Measurements from ENCODE around the gene LZTS2.
"Not testable (repeated sequence)": the region's sequence is repeated elsewhere in the genome, so short reads cannot be mapped to it uniquely, and the experiment has no call there.

The LZTS2 gene

GRCh38 chr10:100969187-100970075 is 30.2 kb upstream of the LZTS2 start, which contains the start of gene SEMA4G:
Gene SEMA4G (plus strand): TSS chr10:100969504. CDS start chr10:100972913, 3,409 bp downstream.
- peaks cover 29 to 35% of the 10 kb centered on the region in 2 donors for H3K4me1 ChIP-seq (ENCODE audit: control insufficient read depth in 1 of 2, insufficient read depth in 2 of 2, low read length in 2 of 2)
- peaks cover 16 to 34% of the 10 kb centered on the region in 2 donors for H3K36me3 ChIP-seq (ENCODE audit: control insufficient read depth in 1 of 2, insufficient read depth in 2 of 2, low read length in 2 of 2)
- H3K27ac ChIP-seq (ENCODE audit: low read depth, low read length) = peak within 1 kb of the TSS; percentile 69
- H3K9me3 ChIP-seq (ENCODE audit: control insufficient read depth in 1 of 2, low read length in 2 of 2) = no peaks in the 10 kb centered on the region
- peak within 1 kb of the TSS; percentile 82 to 89 for H3K9ac ChIP-seq (ENCODE audit: low read depth in 1 of 2, low read length in 2 of 2)
- H3K27me3 ChIP-seq (ENCODE audit: control insufficient read depth in 1 of 2, insufficient read depth in 2 of 2, low read length in 2 of 2) = no peaks in the 10 kb centered on the region
- H3K4me3 ChIP-seq (ENCODE audit: low read depth in 1 of 2, low read length in 2 of 2) = peak within 1 kb of the TSS; percentile 79 to 84

- Histone ChIP-seq H3K9me3 (ENCODE audit: control insufficient read depth in 1 of 2, low read length in 2 of 2) (no peaks in the 10 kb centered on the region), H3K27ac (ENCODE audit: low read depth, low read length) (peak overlapping the region; percentile 69), H3K4me1 (ENCODE audit: control insufficient read depth in 1 of 2, insufficient read depth in 2 of 2, low read length in 2 of 2) (peaks cover 29 to 35% of the 10 kb centered on the region in 2 donors), H3K4me3 (ENCODE audit: low read depth in 1 of 2, low read length in 2 of 2) (peak overlapping the region; percentile 79 to 84), H3K27me3 (ENCODE audit: control insufficient read depth in 1 of 2, insufficient read depth in 2 of 2, low read length in 2 of 2) (no peaks in the 10 kb centered on the region), H3K36me3 (ENCODE audit: control insufficient read depth in 1 of 2, insufficient read depth in 2 of 2, low read length in 2 of 2) (peaks cover 16 to 35% of the 10 kb centered on the region in 2 donors), H3K9ac (ENCODE audit: low read depth in 1 of 2, low read length in 2 of 2) (peak overlapping the region; percentile 82 to 89)
Observed at GRCh38 chr10:100970076-100970913, 29.3 kb upstream of the LZTS2 start.

GRCh38 chr10:100970914-100971811 is 28.4 kb upstream of the LZTS2 start:
- no peaks in the 10 kb centered on the region for H3K27me3 ChIP-seq (ENCODE audit: control insufficient read depth in 1 of 2, insufficient read depth in 2 of 2, low read length in 2 of 2)
- H3K4me3 ChIP-seq (ENCODE audit: low read depth in 1 of 2, low read length in 2 of 2) = peak overlapping the region; percentile 79 to 84
- peaks cover 29 to 35% of the 10 kb centered on the region in 2 donors for H3K4me1 ChIP-seq (ENCODE audit: control insufficient read depth in 1 of 2, insufficient read depth in 2 of 2, low read length in 2 of 2)
- H3K9me3 ChIP-seq (ENCODE audit: control insufficient read depth in 1 of 2, low read length in 2 of 2) = no peaks in the 10 kb centered on the region
- peak overlapping the region; percentile 3 to 36 for H3K9ac ChIP-seq (ENCODE audit: low read depth in 1 of 2, low read length in 2 of 2)
- peaks cover 16 to 33% of the 10 kb centered on the region in 2 donors for H3K36me3 ChIP-seq (ENCODE audit: control insufficient read depth in 1 of 2, insufficient read depth in 2 of 2, low read length in 2 of 2)
- H3K27ac ChIP-seq (ENCODE audit: low read depth, low read length) = peak overlapping the region; percentile 28

GRCh38 chr10:100972115-100972903 is 27.3 kb upstream of the LZTS2 start:
- no peak overlapping the region for H3K27ac ChIP-seq (ENCODE audit: low read depth, low read length)
- H3K4me1 ChIP-seq (ENCODE audit: control insufficient read depth in 1 of 2, insufficient read depth in 2 of 2, low read length in 2 of 2) = peaks cover 29 to 35% of the 10 kb centered on the region in 2 donors
- H3K27me3 ChIP-seq (ENCODE audit: control insufficient read depth in 1 of 2, insufficient read depth in 2 of 2, low read length in 2 of 2) = no peaks in the 10 kb centered on the region
- H3K4me3 ChIP-seq (ENCODE audit: low read depth in 1 of 2, low read length in 2 of 2) = peak overlapping the region; percentile 79 to 84
- peaks cover 17 to 38% of the 10 kb centered on the region in 2 donors for H3K36me3 ChIP-seq (ENCODE audit: control insufficient read depth in 1 of 2, insufficient read depth in 2 of 2, low read length in 2 of 2)
- peak overlapping the region; percentile 3 to 36 for H3K9ac ChIP-seq (ENCODE audit: low read depth in 1 of 2, low read length in 2 of 2)
- no peaks in the 10 kb centered on the region for H3K9me3 ChIP-seq (ENCODE audit: control insufficient read depth in 1 of 2, low read length in 2 of 2)

GRCh38 chr10:100972904-100973535 is 26.6 kb upstream of the LZTS2 start:
- Histone ChIP-seq H3K9me3 (ENCODE audit: control insufficient read depth in 1 of 2, low read length in 2 of 2) (no peaks in the 10 kb centered on the region), H3K4me1 (ENCODE audit: control insufficient read depth in 1 of 2, insufficient read depth in 2 of 2, low read length in 2 of 2) (peaks cover 27 to 35% of the 10 kb centered on the region in 2 donors), H3K27ac (ENCODE audit: low read depth, low read length) (no peak overlapping the region), H3K27me3 (ENCODE audit: control insufficient read depth in 1 of 2, insufficient read depth in 2 of 2, low read length in 2 of 2) (no peaks in the 10 kb centered on the region), H3K4me3 (ENCODE audit: low read depth in 1 of 2, low read length in 2 of 2) (no peak overlapping the region), H3K9ac (ENCODE audit: low read depth in 1 of 2, low read length in 2 of 2) (no peak overlapping the region), H3K36me3 (ENCODE audit: control insufficient read depth in 1 of 2, insufficient read depth in 2 of 2, low read length in 2 of 2) (peaks cover 17 to 45% of the 10 kb centered on the region in 2 donors)

GRCh38 chr10:100975397-100975796 is 24.2 kb upstream of the LZTS2 start:
- not testable (repeated sequence) for H3K4me3 ChIP-seq (ENCODE audit: low read depth in 1 of 2, low read length in 2 of 2); H3K27me3 ChIP-seq (ENCODE audit: control insufficient read depth in 1 of 2, insufficient read depth in 2 of 2, low read length in 2 of 2); H3K9ac ChIP-seq (ENCODE audit: low read depth in 1 of 2, low read length in 2 of 2); H3K9me3 ChIP-seq (ENCODE audit: control insufficient read depth in 1 of 2, low read length in 2 of 2); H3K27ac ChIP-seq (ENCODE audit: low read depth, low read length)
- peaks cover 17 to 21% of the 10 kb centered on the region in 2 donors for H3K4me1 ChIP-seq (ENCODE audit: control insufficient read depth in 1 of 2, insufficient read depth in 2 of 2, low read length in 2 of 2)
- H3K36me3 ChIP-seq (ENCODE audit: control insufficient read depth in 1 of 2, insufficient read depth in 2 of 2, low read length in 2 of 2) = peaks cover 26 to 68% of the 10 kb centered on the region in 2 donors

GRCh38 chr10:100976906-100977305 is 22.7 kb upstream of the LZTS2 start:
- peaks cover 10 to 14% of the 10 kb centered on the region in 2 donors for H3K4me1 ChIP-seq (ENCODE audit: control insufficient read depth in 1 of 2, insufficient read depth in 2 of 2, low read length in 2 of 2)
- H3K9ac ChIP-seq (ENCODE audit: low read depth in 1 of 2, low read length in 2 of 2) = no peak overlapping the region
- H3K4me3 ChIP-seq (ENCODE audit: low read depth in 1 of 2, low read length in 2 of 2) = no peak overlapping the region
- no peak overlapping the region for H3K27ac ChIP-seq (ENCODE audit: low read depth, low read length)
- H3K27me3 ChIP-seq (ENCODE audit: control insufficient read depth in 1 of 2, insufficient read depth in 2 of 2, low read length in 2 of 2) = no peaks in the 10 kb centered on the region
- H3K36me3 ChIP-seq (ENCODE audit: control insufficient read depth in 1 of 2, insufficient read depth in 2 of 2, low read length in 2 of 2) = peaks cover 37 to 82% of the 10 kb centered on the region in 2 donors
- H3K9me3 ChIP-seq (ENCODE audit: control insufficient read depth in 1 of 2, low read length in 2 of 2) = no peaks in the 10 kb centered on the region

- peaks cover 37 to 86% of the 10 kb centered on the region in 2 donors for H3K36me3 ChIP-seq (ENCODE audit: control insufficient read depth in 1 of 2, insufficient read depth in 2 of 2, low read length in 2 of 2)
- H3K4me1 ChIP-seq (ENCODE audit: control insufficient read depth in 1 of 2, insufficient read depth in 2 of 2, low read length in 2 of 2) = peaks cover 5 to 9% of the 10 kb centered on the region in 2 donors
- H3K9ac ChIP-seq (ENCODE audit: low read depth in 1 of 2, low read length in 2 of 2) = no peak overlapping the region
- H3K9me3 ChIP-seq (ENCODE audit: control insufficient read depth in 1 of 2, low read length in 2 of 2) = no peaks in the 10 kb centered on the region
- no peak overlapping the region for H3K4me3 ChIP-seq (ENCODE audit: low read depth in 1 of 2, low read length in 2 of 2)
- no peak overlapping the region for H3K27ac ChIP-seq (ENCODE audit: low read depth, low read length)
- no peaks in the 10 kb centered on the region for H3K27me3 ChIP-seq (ENCODE audit: control insufficient read depth in 1 of 2, insufficient read depth in 2 of 2, low read length in 2 of 2)
Observed at GRCh38 chr10:100977436-100977835, 22.2 kb upstream of the LZTS2 start.
